ENCODE results near the gene HS3ST3A1. TPM values are rescaled to one million over a fixed set of nuclear protein-coding genes. Genes with fewer than 3 reads are reported as not detected.
"Not testable (repeated sequence)": the region's sequence is repeated elsewhere in the genome, so short reads cannot be mapped to it uniquely, and the experiment has no call there.

Gene HS3ST3A1
- total and polyA plus RNA-seq, 5 donors from 2014 or later: 1.8 to 8.3 (median 7.4) TPM

DNA sequence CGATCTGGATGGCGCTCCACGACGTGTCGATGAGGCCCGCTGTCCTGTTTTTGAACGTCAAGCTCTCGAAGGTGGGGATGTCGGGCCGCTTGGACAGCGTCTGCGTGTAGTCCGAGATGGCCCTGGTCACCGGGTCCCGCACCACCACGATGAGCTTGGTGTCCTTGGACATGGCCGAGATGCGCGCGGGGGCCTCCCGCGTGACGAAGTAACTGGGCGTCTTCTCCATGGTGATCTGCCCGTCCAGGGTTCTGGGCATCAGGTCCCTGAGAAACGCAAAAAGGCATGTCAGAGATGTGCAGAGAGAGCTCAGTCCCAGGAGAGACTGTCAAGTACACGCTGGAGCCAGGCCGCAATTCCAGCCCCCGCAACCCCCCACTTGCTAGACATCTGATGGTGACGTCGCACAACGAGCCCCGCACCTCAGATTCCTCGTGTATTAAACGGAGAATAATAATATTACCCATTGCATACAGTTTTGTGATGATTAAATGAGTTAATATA lies 105.1 kb downstream of the HS3ST3A1 start:
- not testable (repeated sequence) for H3K27me3 Mint-ChIP-seq; H3K4me1 Mint-ChIP-seq; H3K9me3 ChIP-seq (ENCODE audit: control insufficient read depth in 2 of 2, low read length in 2 of 2); H3K36me3 ChIP-seq (ENCODE audit: control insufficient read depth, insufficient read depth, low read length); H3K4me1 ChIP-seq (ENCODE audit: control insufficient read depth, insufficient read depth, low read length, poor library complexity, severe bottlenecking); ATAC-seq (ENCODE audit: low read depth in 2 of 2); H3K27ac Mint-ChIP-seq; H3K36me3 Mint-ChIP-seq; H3K9me3 Mint-ChIP-seq; H3K4me3 Mint-ChIP-seq; H3K27ac ChIP-seq (ENCODE audit: insufficient read depth, low read length, poor library complexity, severe bottlenecking); H3K27me3 ChIP-seq (ENCODE audit: control insufficient read depth, insufficient read depth, low read length); H3K4me3 ChIP-seq (ENCODE audit: low read depth, low read length); DNase-seq

DNA sequence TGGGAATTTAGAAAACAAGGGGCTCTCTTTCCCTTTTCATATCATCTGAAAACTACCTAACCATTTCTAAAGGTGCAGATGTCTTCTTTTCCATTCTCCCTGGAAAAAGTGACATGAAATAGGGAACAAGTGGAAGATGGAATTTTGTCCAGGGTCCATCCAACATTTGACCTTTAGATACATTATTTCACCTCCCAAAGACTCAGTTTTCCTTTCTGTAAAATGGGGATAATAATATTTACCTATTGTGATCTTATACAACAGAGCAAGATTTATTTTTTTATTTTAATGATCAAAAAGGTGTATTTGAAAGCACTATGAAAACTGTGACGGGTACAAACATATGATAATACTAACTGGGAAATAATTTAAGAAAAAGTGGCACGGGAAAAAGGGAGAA lies 106.3 kb downstream of the HS3ST3A1 start:
- H3K4me3 Mint-ChIP-seq: no peak overlapping the region

DNA sequence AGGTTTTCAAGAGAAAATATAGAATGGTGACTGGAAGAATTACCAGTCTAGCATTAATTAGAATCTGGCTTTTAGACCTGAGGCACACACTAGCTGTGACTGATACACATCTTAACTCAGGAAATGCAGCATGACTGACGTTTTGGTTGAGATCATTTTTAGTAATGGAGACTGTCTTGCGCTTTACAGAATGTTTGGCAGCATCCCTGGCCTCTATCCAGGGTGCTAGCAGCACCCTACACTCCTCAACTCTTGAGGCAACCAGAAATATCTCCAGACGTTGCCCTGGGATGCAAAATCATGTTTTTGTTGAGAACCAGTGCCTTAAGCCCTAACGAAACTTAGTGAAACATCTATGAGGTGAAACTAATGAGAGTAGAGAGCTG lies 109.0 kb downstream of the HS3ST3A1 start:
- Mint-ChIP-seq H3K27me3 (peaks cover 17% of the 10 kb centered on the region), H3K4me1 (peaks cover 0 to 2% (median 0%) of the 10 kb centered on the region in 4 donors), H3K4me3 (no peak overlapping the region), H3K9me3 (peaks cover 0 to 3% (median 0%) of the 10 kb centered on the region in 7 donors), H3K36me3 (no peaks in the 10 kb centered on the region), H3K27ac (no peak overlapping the region)
- ATAC-seq (ENCODE audit: low read depth in 2 of 2): no peak
- H3K4me1 ChIP-seq (ENCODE audit: control insufficient read depth, insufficient read depth, low read length, poor library complexity, severe bottlenecking): no peaks in the 10 kb centered on the region
- no peaks in the 10 kb centered on the region for H3K27me3 ChIP-seq (ENCODE audit: control insufficient read depth, insufficient read depth, low read length)
- no peaks in the 10 kb centered on the region for H3K36me3 ChIP-seq (ENCODE audit: control insufficient read depth, insufficient read depth, low read length)
- H3K4me3 ChIP-seq (ENCODE audit: low read depth, low read length): no peak overlapping the region
- no peak overlapping the region for H3K27ac ChIP-seq (ENCODE audit: insufficient read depth, low read length, poor library complexity, severe bottlenecking)
- no peak for DNase-seq
- no peaks in the 10 kb centered on the region for H3K9me3 ChIP-seq (ENCODE audit: control insufficient read depth in 2 of 2, low read length in 2 of 2)

More for the DNA sequence above, 106.3 kb downstream of the HS3ST3A1 start:
- DNase-seq: no peak
- Histone ChIP-seq H3K4me3 (ENCODE audit: low read depth, low read length) (no peak overlapping the region), H3K36me3 (ENCODE audit: control insufficient read depth, insufficient read depth, low read length) (no peaks in the 10 kb centered on the region), H3K4me1 (ENCODE audit: control insufficient read depth, insufficient read depth, low read length, poor library complexity, severe bottlenecking) (no peaks in the 10 kb centered on the region), H3K9me3 (ENCODE audit: control insufficient read depth in 2 of 2, low read length in 2 of 2) (no peaks in the 10 kb centered on the region), H3K27ac (ENCODE audit: insufficient read depth, low read length, poor library complexity, severe bottlenecking) (no peak overlapping the region), H3K27me3 (ENCODE audit: control insufficient read depth, insufficient read depth, low read length) (no peaks in the 10 kb centered on the region)
- ATAC-seq (ENCODE audit: low read depth in 2 of 2): no peak
- no peak overlapping the region for H3K27ac Mint-ChIP-seq
- H3K27me3 Mint-ChIP-seq: peaks cover 7% of the 10 kb centered on the region
- H3K36me3 Mint-ChIP-seq: no peaks in the 10 kb centered on the region
- H3K4me1 Mint-ChIP-seq: peaks cover 0 to 2% (median 0%) of the 10 kb centered on the region in 4 donors
- peaks cover 0 to 3% (median 0%) of the 10 kb centered on the region in 7 donors for H3K9me3 Mint-ChIP-seq

DNA sequence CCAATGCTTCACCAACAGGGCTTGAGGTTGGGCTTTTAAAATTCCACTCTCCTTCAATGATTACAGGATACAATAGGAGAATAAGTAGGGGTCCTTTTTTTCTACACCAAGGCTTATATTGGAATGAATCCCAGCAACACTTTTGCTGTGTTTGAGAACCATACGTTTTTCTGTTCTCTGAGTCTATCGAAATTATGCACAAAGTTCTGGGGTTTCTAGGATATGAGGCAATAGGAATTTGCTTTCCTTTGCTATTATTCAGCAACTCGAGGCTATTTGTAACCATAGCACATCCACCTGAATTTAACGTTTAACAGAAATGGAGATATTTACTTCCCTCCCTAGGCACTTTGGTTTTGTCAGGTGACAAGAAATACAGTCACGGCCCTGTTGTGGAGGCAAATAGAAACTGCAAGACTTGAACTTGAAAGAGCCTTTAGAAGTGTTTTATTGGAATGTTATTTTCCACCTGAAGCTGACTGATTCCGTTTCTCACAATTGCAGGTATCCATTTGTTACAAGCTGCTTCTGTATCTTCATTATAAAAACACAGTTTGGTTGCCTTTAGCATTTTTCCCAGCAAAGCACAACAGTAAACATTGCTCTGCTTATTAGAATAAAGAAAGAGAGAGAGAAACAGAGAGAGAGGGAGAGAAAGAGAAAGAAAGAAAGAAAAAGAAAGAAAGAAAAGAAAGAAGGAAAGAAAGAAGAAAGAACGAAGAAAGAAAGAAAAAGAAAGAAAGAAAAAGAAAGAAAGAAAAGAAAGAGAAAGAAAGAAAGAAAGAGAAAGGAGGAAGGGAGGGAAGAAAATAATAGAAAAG lies 109.6 kb downstream of the HS3ST3A1 start:
- Mint-ChIP-seq H3K36me3 (no peaks in the 10 kb centered on the region), H3K27me3 (peaks cover 17% of the 10 kb centered on the region), H3K4me1 (peaks cover 0 to 2% (median 0%) of the 10 kb centered on the region in 4 donors), H3K27ac (no peak overlapping the region), H3K4me3 (no peak overlapping the region), H3K9me3 (peaks cover 0 to 3% (median 0%) of the 10 kb centered on the region in 7 donors)
- no peak for DNase-seq
- Histone ChIP-seq H3K4me1 (ENCODE audit: control insufficient read depth, insufficient read depth, low read length, poor library complexity, severe bottlenecking) (no peaks in the 10 kb centered on the region), H3K27me3 (ENCODE audit: control insufficient read depth, insufficient read depth, low read length) (no peaks in the 10 kb centered on the region), H3K36me3 (ENCODE audit: control insufficient read depth, insufficient read depth, low read length) (no peaks in the 10 kb centered on the region), H3K9me3 (ENCODE audit: control insufficient read depth in 2 of 2, low read length in 2 of 2) (no peaks in the 10 kb centered on the region), H3K27ac (ENCODE audit: insufficient read depth, low read length, poor library complexity, severe bottlenecking) (no peak overlapping the region), H3K4me3 (ENCODE audit: low read depth, low read length) (no peak overlapping the region)
- no peak for ATAC-seq (ENCODE audit: low read depth in 2 of 2)

DNA sequence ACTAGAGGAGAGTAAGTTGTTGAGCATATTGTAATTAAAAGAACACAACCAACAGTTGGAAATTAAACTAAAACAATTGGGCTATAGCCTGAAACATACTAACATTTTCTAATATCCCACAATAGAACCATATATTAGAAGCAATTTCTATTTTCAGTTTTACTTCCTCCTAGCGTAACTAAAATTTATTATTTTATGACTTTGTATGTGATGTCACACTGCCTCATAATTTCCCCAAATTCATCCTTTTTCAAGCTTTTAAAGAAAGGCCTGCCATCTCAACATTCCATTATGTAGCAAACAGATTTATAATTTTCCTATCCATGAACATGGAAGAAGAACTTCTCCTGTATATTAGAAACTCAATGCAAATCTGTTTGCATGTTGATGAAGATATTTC lies 110.2 kb downstream of the HS3ST3A1 start:
- Histone ChIP-seq H3K4me1 (ENCODE audit: control insufficient read depth, insufficient read depth, low read length, poor library complexity, severe bottlenecking) (no peaks in the 10 kb centered on the region), H3K4me3 (ENCODE audit: low read depth, low read length) (no peak overlapping the region), H3K27me3 (ENCODE audit: control insufficient read depth, insufficient read depth, low read length) (no peaks in the 10 kb centered on the region), H3K36me3 (ENCODE audit: control insufficient read depth, insufficient read depth, low read length) (no peaks in the 10 kb centered on the region), H3K9me3 (ENCODE audit: control insufficient read depth in 2 of 2, low read length in 2 of 2) (no peaks in the 10 kb centered on the region), H3K27ac (ENCODE audit: insufficient read depth, low read length, poor library complexity, severe bottlenecking) (no peak overlapping the region)
- no peak for DNase-seq
- H3K4me1 Mint-ChIP-seq: peaks cover 0 to 2% (median 0%) of the 10 kb centered on the region in 4 donors
- H3K9me3 Mint-ChIP-seq: peaks cover 0 to 3% (median 0%) of the 10 kb centered on the region in 7 donors
- no peak overlapping the region for H3K4me3 Mint-ChIP-seq
- H3K36me3 Mint-ChIP-seq: no peaks in the 10 kb centered on the region
- no peak overlapping the region for H3K27ac Mint-ChIP-seq
- peaks cover 17% of the 10 kb centered on the region for H3K27me3 Mint-ChIP-seq
- ATAC-seq (ENCODE audit: low read depth in 2 of 2): no peak

DNA sequence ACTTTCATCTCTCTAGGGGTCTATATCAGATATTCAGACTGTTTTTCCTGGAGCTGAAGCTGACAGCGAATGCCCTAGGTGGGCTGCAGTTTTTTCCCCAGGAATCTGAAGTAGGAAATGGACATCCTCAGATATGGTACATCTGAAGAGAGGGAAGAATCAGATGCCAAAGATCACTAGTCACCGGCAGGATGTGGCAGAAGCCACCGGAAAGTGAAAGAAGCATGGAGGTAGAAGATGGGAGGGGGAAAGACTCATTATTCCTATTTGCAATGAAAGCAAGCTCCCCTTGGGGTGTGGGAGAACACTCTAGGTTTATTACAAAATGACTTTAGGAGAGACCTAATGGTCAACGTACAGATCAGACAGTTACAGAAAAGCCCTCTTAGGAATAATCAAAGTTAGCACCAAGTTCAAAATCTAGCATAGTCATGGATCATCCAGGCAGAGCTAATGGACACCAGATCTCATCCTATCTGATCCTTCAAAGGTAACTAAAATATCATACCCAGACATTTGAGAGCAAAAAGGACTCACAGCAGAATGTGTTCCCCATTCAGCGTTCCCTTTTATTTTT lies 110.7 kb downstream of the HS3ST3A1 start:
- Histone ChIP-seq H3K27me3 (ENCODE audit: control insufficient read depth, insufficient read depth, low read length) (no peaks in the 10 kb centered on the region), H3K4me3 (ENCODE audit: low read depth, low read length) (no peak overlapping the region), H3K9me3 (ENCODE audit: control insufficient read depth in 2 of 2, low read length in 2 of 2) (no peaks in the 10 kb centered on the region), H3K4me1 (ENCODE audit: control insufficient read depth, insufficient read depth, low read length, poor library complexity, severe bottlenecking) (no peaks in the 10 kb centered on the region), H3K36me3 (ENCODE audit: control insufficient read depth, insufficient read depth, low read length) (no peaks in the 10 kb centered on the region), H3K27ac (ENCODE audit: insufficient read depth, low read length, poor library complexity, severe bottlenecking) (no peak overlapping the region)
- H3K4me3 Mint-ChIP-seq: no peak overlapping the region
- ATAC-seq (ENCODE audit: low read depth in 2 of 2): no peak
- H3K27me3 Mint-ChIP-seq: peaks cover 17% of the 10 kb centered on the region
- peaks cover 0 to 3% (median 0%) of the 10 kb centered on the region in 7 donors for H3K9me3 Mint-ChIP-seq
- no peak for DNase-seq
- H3K27ac Mint-ChIP-seq: no peak overlapping the region
- no peaks in the 10 kb centered on the region for H3K36me3 Mint-ChIP-seq
- peaks cover 0 to 2% (median 0%) of the 10 kb centered on the region in 4 donors for H3K4me1 Mint-ChIP-seq

DNA sequence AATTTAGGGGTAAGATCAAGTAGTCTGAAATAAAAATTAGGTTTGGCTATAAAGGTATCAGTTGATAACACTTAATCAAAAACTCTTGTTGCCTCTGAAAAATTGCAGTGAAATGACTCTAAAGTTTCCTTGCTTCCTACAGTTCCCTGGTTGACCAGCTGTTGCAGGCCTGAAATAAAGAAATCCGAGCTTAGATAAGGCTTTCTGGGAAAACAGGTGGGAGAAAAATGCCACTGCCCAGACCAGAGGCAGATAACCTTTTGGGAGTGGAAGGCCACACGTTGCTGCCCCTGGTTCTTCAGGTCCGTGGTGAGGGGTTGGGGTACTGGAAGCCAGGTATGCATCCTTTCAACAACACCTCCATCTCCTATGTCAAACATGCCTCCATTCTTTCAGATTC lies 111.3 kb downstream of the HS3ST3A1 start:
- no peak overlapping the region for H3K27ac ChIP-seq (ENCODE audit: insufficient read depth, low read length, poor library complexity, severe bottlenecking)
- H3K9me3 ChIP-seq (ENCODE audit: control insufficient read depth in 2 of 2, low read length in 2 of 2): no peaks in the 10 kb centered on the region
- Mint-ChIP-seq H3K27me3 (peaks cover 17% of the 10 kb centered on the region), H3K9me3 (peaks cover 0 to 3% (median 0%) of the 10 kb centered on the region in 7 donors), H3K4me1 (peaks cover 0 to 2% (median 0%) of the 10 kb centered on the region in 4 donors), H3K27ac (no peak overlapping the region), H3K36me3 (no peaks in the 10 kb centered on the region), H3K4me3 (no peak overlapping the region)
- H3K4me3 ChIP-seq (ENCODE audit: low read depth, low read length): no peak overlapping the region
- no peaks in the 10 kb centered on the region for H3K36me3 ChIP-seq (ENCODE audit: control insufficient read depth, insufficient read depth, low read length)
- DNase-seq (no peak), ATAC-seq (ENCODE audit: low read depth in 2 of 2) (no peak)
- H3K4me1 ChIP-seq (ENCODE audit: control insufficient read depth, insufficient read depth, low read length, poor library complexity, severe bottlenecking): no peaks in the 10 kb centered on the region
- no peaks in the 10 kb centered on the region for H3K27me3 ChIP-seq (ENCODE audit: control insufficient read depth, insufficient read depth, low read length)
